DOHH2 (cell line): Measurements from ENCODE around the gene CXXC5.

Experiments used
- EZH2phosphoT487 ChIP-seq: fragments of 200-600 bp; sonication (generic); IDR thresholded peaks from 2 replicates; pipeline ENCODE4 v1.6.1; 2017; ENCODE audit warnings: borderline replicate concordance, mild to moderate bottlenecking, antibody characterized with exemption, low read length, moderate library complexity, mixed read lengths
- TF ChIP-seq, protein P1 (sequence below): fragments of 200-600 bp; sonication (generic); IDR thresholded peaks from one replicate; pipeline ENCODE4 v1.5.1; 2014; ENCODE audit warnings: antibody characterized with exemption, mild to moderate bottlenecking, low read depth, low read length; ENCODE audit not compliant: poor library complexity, severe bottlenecking

DNA sequence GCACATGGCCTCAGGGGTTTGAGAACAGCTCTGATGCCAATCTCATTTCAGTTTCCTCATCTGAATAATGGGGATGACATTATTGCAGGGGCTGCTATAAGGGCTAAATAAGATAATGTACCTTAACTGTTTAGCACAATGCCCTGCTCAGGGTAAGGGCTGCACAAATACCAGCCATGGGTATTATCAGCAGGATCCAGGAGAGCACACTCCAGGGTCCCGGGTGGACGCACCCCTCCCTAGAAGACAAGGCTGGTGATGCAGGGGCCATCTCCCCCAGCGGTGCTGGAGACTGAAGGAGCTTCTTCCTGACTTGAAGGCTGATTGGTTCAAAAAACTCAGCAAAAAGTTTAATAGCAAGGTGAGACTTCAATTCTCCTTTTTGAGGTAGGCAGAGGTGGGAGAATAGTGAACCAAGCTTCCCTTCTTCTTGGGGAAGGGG lies 2.7 kb upstream of the CXXC5 start:
- TF ChIP-seq, protein P1, sequence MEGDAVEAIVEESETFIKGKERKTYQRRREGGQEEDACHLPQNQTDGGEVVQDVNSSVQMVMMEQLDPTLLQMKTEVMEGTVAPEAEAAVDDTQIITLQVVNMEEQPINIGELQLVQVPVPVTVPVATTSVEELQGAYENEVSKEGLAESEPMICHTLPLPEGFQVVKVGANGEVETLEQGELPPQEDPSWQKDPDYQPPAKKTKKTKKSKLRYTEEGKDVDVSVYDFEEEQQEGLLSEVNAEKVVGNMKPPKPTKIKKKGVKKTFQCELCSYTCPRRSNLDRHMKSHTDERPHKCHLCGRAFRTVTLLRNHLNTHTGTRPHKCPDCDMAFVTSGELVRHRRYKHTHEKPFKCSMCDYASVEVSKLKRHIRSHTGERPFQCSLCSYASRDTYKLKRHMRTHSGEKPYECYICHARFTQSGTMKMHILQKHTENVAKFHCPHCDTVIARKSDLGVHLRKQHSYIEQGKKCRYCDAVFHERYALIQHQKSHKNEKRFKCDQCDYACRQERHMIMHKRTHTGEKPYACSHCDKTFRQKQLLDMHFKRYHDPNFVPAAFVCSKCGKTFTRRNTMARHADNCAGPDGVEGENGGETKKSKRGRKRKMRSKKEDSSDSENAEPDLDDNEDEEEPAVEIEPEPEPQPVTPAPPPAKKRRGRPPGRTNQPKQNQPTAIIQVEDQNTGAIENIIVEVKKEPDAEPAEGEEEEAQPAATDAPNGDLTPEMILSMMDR, result no peak
- no peak for TF ChIP-seq EZH2phosphoT487
